NAMALWA (cell line): ENCODE data around the gene TAC3.
"Not testable (repeated sequence)": the region's sequence is repeated elsewhere in the genome, so short reads cannot be mapped to it uniquely, and the experiment has no call there.

ENCODE experiments used
- DNase-seq: peaks from one replicate; pipeline ENCODE4 v3.0.0-alpha.2; 2015; ENCODE audit warnings: low spot score

The TAC3 gene

GRCh38 chr12:56982578-56983236 lies 33.6 kb downstream of the TAC3 start:
- not testable (repeated sequence) for DNase-seq

- no peak for DNase-seq
Observed at GRCh38 chr12:56980941-56981530, 35.3 kb downstream of the TAC3 start.

- no peak for DNase-seq
Observed at GRCh38 chr12:56980268-56980667, 36.1 kb downstream of the TAC3 start.

- no peak for DNase-seq
Observed at GRCh38 chr12:56979628-56980027, 36.7 kb downstream of the TAC3 start.

GRCh38 chr12:56978397-56979138 lies 37.8 kb downstream of the TAC3 start:
- DNase-seq, result no peak

GRCh38 chr12:56977361-56977760 lies 39.0 kb downstream of the TAC3 start:
- DNase-seq, result not testable (repeated sequence)

GRCh38 chr12:56974224-56974623 lies 42.1 kb downstream of the TAC3 start:
- not testable (repeated sequence) for DNase-seq

- not testable (repeated sequence) for DNase-seq
Observed at GRCh38 chr12:56968910-56969309, 47.4 kb downstream of the TAC3 start.

- not testable (repeated sequence) for DNase-seq
Observed at GRCh38 chr12:56965997-56966642, 50.2 kb downstream of the TAC3 start.

- not testable (repeated sequence) for DNase-seq
Observed at GRCh38 chr12:56965124-56965523, 51.2 kb downstream of the TAC3 start.

- not testable (repeated sequence) for DNase-seq
Observed at GRCh38 chr12:56963557-56963956, 52.8 kb downstream of the TAC3 start.

- not testable (repeated sequence) for DNase-seq
Observed at GRCh38 chr12:56962247-56962646, 54.1 kb downstream of the TAC3 start.
